Raji (cell line): Measurements from ENCODE around the gene MYB.

Source experiments
- POLR2A ChIP-seq: IDR thresholded peaks from 2 replicates; pipeline ENCODE4 v1.6.1; 2011; ENCODE audit warnings: low read depth, low read length, control low read depth; ENCODE audit not compliant: insufficient read depth

Gene MYB

DNA sequence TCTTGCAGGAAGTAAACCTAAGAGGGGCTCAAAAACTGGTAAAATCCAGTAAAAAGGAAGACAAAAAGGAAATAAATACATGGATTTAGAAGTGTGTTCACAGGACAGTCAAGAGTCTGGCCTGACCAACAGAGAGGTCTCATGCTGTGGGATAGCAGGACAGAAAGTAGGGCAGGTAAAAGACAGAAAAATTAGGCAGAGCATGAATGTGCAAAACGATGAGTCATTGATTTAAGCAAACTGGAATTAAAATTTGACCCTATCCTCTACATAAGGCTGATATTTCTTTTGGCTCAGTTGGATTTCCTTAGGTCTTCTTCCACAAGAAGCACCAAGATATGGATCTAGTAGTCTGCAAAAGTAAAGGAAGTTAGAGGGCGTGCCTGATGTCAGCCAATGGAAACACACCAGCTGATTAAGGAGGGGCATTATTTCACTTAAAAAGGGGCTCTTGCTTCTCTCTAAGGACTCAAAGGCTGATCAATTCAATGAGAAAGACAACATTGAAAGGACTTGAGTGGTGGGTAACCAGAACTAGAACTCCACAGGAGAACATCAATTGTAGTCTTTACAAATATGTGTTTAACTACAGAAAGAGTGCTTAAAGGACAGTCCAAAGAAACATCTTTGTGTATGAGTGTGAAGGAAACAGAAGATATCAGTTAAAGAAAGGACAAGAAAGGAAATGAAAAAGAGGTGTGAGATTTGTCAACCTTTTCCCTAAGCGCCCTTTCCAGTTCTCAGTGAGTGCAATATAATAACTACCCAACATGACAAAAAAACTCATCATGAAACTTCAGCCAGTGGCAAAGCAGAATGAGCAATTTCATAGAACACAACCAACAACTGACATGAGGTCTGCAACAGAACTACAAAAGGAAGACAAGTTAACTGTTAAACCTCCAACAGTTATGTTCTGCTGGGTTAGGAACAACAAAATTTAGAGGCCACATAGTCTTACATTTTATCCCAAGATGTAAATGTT is 19.4 kb upstream of the MYB start:
- no peak for TF ChIP-seq POLR2A

DNA sequence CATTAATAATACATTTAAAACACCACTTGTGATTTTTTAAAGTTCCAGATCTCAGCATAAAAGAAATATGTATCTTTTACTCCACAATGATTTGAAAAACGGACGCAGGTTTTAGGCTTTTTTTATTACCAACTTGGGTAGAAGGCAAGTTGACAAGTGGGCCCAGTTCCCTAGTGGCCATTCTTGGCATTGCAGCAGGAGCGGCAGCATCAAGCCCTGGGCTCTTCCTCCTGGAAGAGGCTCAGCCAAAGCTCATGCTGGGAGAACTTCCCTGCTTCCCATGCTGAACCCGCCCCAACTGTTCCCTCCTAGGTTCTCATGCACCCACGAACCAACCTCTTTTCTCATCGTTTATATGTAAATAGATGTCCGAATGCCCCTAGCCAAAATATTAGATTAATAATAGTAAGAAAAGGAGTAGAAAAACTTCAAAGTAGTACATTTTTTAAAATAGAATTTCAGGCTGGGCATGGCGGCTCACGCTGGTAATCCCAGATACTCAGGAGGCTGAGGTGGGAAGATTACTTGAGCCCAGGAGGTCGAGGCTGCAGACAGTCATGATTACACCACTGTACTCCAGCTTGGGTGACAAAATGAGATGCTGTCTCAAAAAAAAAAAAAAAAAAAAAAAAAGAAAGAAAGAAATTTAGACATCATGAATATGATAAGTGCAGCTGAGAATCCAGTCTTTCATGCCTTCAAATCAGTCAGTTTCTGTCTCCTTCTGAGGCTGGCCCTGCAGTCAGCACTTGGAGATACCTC is 18.2 kb upstream of the MYB start:
- no peak for TF ChIP-seq POLR2A

DNA sequence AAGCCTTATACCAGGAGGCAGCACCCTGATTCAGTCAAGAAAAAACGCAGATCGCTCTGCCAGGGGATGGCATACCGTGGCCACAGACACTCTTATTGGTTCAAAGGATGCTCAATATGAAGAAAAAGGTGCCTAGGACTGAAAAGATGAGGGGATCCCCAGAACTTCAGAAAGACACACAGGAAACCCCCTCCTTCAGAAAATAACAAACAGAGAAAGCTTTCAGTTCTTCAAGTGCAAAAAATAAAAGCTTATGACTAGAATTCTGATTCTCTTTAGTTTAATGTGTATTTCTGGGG is 17.7 kb upstream of the MYB start:
- TF ChIP-seq POLR2A, result no peak

DNA sequence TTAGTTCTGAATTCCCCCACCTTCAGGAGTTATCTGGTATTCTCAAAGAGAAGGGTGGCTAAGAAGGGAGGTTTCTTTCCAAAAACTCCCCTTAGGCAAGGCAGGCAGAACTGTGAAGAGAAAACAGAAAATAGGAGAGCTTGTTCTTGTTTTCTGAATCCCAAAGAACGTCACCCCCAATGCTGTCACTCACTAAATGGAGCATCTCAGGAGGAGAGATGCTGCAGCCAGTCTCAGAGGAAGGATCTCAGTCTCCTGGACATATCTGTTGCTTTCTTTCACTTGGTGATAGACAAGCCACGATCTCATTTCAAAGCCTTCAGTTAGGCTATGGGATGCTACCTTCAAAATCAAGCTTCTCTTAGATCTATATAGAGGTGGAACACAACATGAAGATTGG is 16.1 kb upstream of the MYB start:
- no peak for TF ChIP-seq POLR2A

DNA sequence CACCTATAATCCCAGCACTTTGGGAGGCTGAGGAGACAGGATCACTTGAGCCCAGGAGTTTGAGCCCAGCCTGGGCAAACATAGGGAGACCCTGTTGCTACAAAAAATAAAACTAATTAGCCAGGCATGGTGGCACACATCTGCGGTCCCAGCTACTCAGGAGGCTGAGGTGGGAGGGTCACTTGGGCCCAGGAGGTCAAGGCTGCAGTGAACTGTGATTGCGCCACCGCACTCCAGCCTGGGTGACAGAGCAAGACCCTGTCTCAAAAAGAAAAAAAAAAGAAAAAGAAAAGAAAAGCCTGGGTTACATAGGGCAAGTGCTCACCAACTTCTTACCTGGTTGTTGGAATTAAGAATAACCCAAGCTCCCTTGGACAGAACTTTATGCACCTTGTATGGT is 14.6 kb upstream of the MYB start:
- no peak for TF ChIP-seq POLR2A

DNA sequence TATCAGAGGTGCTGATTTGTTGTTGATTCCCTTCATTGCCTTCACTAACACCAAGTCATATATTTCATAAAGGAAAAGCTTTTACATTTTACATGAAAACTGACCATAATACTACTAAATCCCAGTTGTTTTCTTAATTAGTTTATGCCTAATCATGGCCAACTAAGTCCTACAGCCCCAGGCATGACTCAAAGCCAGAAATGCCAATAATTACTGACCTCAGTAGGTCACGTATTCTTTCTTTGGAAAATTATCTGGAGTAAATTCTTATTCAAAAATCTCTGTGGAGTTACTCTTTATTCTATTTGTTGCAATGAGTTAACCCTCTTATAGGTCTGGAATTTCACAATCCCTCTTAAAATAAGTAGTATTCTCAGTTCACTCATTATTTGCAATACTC is 13.5 kb upstream of the MYB start:
- no peak for TF ChIP-seq POLR2A

DNA sequence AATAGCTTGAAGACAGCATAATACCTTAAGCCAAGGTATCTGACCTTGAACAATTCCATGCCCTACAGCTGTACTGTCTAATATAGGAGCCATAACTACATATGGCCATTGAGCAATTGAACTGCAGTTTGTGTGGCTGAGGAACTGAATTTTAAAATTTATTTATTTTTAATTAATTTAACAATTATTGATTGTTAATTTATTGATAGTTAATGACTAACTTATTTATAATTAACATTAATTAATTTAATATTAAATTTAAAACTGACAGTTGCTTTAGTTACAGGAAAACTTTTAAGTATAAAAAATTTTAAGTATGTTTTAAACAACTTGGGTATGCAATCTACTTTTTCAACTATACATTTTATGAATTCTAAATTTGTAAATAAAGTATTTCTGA is 12.3 kb upstream of the MYB start:
- no peak for TF ChIP-seq POLR2A

DNA sequence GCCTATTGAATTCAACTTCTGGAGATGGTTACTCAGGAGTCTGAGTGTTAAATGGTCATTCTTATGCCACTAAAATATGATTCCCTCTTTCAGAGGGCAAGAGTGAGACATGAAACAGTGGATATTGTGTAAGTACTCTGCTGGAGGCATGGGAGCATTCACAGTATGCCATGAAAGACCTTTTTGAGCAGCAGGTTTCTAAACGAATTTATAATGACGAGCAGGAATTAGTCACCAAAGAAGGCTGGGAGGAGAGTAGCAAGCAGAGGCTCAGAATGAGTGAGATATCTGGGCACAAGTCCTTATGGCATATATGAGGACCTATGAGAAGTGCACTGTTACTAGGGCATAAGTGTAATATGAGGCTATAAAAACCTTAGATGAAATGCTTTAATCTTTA is 10.9 kb upstream of the MYB start:
- no peak for TF ChIP-seq POLR2A

DNA sequence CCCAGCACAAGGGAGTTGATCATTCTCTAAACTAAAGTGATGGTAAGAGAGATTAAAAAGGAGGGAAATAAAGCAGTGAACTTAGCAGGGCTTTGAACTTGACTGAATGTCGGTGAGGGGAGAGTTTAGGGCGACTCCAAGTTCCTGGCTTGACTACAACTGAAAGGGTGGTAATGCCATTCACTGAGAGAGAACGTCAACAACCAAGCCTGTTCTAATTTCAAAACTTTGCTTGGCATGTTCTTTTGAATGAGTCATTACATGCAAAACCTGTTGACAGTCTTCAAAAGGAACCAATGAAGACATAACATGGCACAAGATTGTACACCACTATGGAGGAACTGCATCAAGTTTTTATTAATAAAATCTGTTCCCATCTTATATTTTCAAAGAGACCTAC is 10.3 kb upstream of the MYB start:
- TF ChIP-seq POLR2A, result no peak

DNA sequence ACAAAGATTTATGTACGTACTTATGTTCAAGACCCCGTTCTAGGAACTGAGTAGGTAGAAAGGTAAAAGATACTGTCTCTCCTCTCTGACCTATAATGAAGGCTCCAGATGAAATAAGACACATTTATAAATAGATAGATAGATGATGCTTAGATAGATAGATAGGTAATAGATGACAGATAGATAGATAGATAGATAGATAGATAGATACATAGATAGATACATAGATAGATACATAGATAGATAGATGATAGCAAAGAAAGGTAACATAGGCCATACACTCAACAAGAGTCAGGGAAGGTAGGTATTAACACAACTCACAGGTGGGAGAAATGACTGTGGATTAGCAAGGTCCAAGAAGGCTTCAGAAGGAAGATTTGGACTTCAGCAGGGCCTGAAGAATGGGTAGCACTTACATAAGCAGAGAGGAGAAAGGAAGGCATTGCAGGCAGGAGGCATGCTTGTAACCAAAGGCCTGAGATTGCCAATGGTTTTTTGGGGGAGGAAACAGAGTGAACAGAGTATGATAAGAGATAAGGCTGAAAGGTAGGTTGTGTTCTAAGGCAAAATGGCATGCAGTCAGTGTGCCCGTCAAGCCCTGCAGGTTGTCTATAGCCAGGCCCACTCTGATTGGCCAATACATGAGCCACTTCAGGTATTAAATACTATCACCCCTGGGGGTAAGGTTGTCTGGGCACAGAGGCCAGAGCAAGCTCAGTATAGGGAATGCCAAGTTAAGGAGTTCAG is 7.7 kb upstream of the MYB start:
- no peak for TF ChIP-seq POLR2A

DNA sequence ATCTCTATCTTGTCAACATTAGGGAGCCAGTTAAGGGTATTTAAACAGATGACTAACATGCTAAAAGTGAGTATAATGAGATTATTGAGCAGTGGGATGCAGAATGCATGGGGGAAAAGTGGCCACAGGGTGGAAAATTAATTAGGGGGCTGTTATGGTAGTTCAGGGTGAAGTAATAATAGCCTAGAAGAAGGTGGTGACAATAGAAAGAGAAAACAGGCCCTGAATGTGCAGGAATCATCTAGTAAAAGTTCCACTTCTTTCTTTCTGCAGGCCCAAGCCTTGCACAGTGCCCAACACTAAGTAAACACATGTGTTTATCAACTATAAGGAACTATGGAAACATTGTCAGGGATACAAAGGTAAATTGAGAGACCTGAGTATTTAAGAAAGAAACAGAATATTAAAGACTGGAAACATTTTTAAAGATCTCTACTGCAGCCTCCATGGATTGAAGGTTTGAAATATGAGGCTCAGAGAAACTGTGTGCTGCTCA is 7.1 kb upstream of the MYB start:
- TF ChIP-seq POLR2A, result no peak

DNA sequence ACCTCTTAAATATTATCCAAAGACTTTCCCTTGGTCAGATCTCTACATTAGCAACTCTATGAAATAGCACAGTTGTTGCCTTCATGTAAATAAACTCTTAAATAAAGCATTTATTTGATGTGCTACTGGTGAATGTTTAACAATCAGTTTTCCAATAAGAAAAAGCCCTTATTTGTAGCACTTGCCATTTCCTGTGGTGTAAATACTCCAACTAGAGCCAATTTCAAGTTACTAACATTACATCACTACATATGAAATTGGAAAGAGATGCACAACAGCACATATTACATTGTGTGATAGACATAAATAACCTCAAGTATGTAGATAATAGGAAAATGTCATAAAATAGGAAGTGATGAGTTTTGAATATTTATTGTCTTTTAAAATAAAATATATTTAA is 5.0 kb upstream of the MYB start:
- TF ChIP-seq POLR2A, result no peak

DNA sequence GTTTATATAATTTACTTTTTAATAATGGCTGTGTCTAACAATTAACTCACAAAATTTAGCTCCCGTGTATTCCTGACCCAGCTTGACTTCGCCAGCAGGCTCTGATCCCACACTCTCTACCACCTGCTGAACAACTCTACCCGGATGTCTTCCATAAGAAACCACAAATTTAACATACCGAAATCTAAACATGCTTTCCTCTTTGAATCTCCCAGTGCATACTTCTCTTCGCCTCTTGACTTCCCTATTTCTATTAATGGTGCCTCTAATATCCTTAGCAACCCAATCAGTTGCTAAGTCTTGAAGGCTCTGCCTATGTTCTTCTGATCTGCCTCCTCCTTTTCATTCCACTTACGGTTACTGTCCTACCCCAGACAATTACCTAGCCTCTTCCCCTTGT is 4.6 kb upstream of the MYB start:
- TF ChIP-seq POLR2A, result no peak

DNA sequence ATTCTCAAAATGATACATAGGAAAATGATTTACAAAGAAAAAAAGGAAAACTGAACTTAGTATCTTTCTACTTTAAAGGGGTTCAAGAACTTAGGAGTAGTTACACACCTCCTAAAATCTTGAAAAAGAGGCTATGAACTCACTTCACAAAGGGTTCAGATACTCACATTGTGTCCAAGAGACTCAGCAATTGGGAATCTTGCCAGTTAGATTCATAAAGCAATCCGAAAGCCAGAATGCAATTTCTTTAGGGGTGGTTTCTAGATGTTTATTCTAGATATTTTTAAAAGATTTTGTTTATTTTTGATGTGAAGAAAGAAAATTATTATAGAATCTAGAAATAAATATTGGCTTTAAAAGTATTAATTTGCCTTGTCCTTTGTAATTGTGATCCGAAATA is 1.7 kb upstream of the MYB start:
- no peak for TF ChIP-seq POLR2A

DNA sequence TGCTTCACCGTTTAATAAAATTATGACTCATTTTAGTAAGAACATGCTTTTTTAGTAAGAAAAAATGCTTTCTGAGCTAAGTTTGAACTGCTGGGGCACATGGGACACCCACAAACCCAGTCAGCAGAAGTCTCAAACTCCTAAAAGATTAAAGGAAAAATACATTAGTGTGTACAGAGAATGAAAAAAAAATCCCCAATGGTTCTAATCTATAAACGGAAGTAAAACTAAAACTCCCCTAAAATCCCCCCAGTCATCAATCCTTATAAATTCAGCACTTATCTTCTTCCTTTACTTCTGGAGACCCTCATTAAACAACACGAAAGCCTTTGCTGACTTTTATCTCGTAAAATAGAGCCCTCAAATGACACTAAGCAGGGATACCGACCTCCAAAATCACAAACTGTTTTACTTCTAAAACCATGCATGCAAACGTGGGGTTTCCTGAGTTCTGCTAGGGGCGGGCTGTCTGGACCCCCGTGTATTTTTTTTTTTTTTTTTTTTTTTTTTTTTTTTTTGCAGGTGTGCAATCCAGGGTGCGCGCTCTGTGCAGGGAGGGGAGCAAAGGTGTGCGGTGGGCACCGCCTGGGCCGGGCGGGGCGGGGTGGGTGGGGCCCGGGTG is 1.1 kb upstream of the MYB start:
- no peak for TF ChIP-seq POLR2A
